ENCODE data around the gene GPX7.

GRCh38 chr1:52567943-52568342 is 34.2 kb upstream of the GPX7 start:
- TF ChIP-seq POLR2A (IDR thresholded peaks at IDR 0.05; ENCODE audit: low read length) (no peak), GATA1 (IDR thresholded peaks at IDR 0.05; ENCODE audit: low read depth, low read length) (no peak)
